ENCODE measurements around the gene TSPAN18.

The TSPAN18 gene

DNA sequence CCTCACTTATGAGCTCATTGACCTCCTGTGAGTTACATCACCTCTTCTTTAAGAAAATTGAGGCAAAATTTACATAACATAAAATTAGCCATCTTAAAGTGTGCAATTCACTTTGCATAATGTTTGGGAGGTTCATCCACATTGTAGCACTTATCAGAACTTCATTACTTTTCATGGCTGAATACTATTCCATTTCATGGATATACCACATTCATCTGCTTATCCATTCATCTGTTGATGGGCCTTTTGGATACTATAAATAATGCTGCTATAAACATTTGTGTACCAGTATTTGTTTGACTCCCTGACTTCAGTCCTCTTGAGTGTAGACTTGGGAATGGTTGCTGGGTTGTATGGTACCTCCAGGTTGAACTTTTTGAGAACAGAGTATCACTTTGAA, 120.6 kb downstream of the TSPAN18 start:
- Histone ChIP-seq H4K12ac (ENCODE audit: low read depth, low read length) (no peak overlapping the region), H3K79me2 (ENCODE audit: control insufficient read depth, insufficient read depth, low read length, poor library complexity) (no peaks in the 10 kb centered on the region), H2AFZ (ENCODE audit: insufficient read depth, low read length, poor library complexity) (no peak overlapping the region), H3K18ac (ENCODE audit: low read length) (no peak overlapping the region), H3K36me3 (ENCODE audit: control insufficient read depth in 1 of 2, insufficient read depth in 2 of 2, low read length in 2 of 2) (no peaks in the 10 kb centered on the region), H3K9me3 (ENCODE audit: insufficient read depth, low read depth, low read length) (no peaks in the 10 kb centered on the region), H3K9ac (ENCODE audit: low read length) (no peak overlapping the region), H3K23ac (ENCODE audit: low read length) (no peak overlapping the region), H2BK12ac (ENCODE audit: low read length) (no peak overlapping the region), H4K91ac (ENCODE audit: low read depth, low read length) (no peak overlapping the region), H3K4ac (ENCODE audit: low read depth, low read length) (no peak overlapping the region), H3K79me1 (ENCODE audit: low read length) (no peaks in the 10 kb centered on the region), H3K4me1 (ENCODE audit: control insufficient read depth in 1 of 2, insufficient read depth in 2 of 2, low read length in 2 of 2) (no peaks in the 10 kb centered on the region), H2BK5ac (ENCODE audit: low read depth, low read length, poor library complexity) (no peak overlapping the region), H3K27me3 (ENCODE audit: insufficient read depth, low read length) (no peaks in the 10 kb centered on the region), H2BK120ac (ENCODE audit: insufficient read depth, low read length, poor library complexity) (no peak overlapping the region), H3K4me2 (ENCODE audit: low read length) (no peak overlapping the region), H3K4me3 (ENCODE audit: low read depth, low read length) (no peak overlapping the region), H2AK5ac (ENCODE audit: low read length) (no peak overlapping the region), H3K27ac (ENCODE audit: low read depth, low read length) (no peak overlapping the region), H3K14ac (ENCODE audit: low read length) (no peak overlapping the region), H4K8ac (ENCODE audit: low read depth, low read length) (no peak overlapping the region)
- no peak for DNase-seq

DNA sequence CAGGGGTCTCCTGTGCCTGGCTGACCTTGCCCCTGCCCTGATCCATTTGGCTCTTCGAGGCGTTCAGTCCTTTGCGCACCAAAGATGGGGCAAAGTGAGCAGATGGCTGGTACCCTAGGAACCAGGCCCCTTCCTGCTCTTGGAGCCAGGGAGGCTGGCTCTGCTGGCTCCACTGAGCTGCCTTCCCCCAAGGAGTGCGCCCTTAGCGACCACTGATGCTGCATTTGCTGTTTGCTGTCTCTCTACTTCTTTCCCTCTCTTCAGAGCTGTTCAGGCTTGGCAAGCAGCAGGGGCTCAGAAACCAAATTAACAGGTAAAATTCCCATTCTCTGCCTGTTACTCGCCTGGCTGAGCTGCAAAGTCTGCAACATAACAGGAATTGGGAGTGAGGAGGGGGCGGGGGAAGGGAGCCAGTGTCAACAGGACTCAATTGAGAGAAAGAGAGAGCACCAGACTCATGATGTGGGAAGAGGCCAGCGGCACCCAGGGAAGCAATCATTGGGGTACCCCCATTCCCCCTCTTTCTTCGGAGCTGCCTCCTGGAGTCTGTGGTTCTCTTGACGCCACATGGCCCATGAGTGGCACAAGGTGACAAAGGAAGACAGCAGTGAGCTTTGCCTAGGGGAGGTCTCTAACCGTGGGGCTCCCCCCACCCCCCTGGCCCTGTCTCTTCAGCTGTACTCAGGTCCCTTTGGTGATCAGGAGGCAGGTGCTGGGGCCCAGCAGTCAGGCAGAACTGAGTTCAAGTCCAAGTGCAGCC, 121.6 kb downstream of the TSPAN18 start:
- DNase-seq = no peak
- Histone ChIP-seq H3K9me3 (ENCODE audit: insufficient read depth, low read depth, low read length) (no peaks in the 10 kb centered on the region), H2BK120ac (ENCODE audit: insufficient read depth, low read length, poor library complexity) (no peak overlapping the region), H3K23ac (ENCODE audit: low read length) (no peak overlapping the region), H2AFZ (ENCODE audit: insufficient read depth, low read length, poor library complexity) (no peak overlapping the region), H3K4ac (ENCODE audit: low read depth, low read length) (no peak overlapping the region), H4K12ac (ENCODE audit: low read depth, low read length) (no peak overlapping the region), H2AK5ac (ENCODE audit: low read length) (no peak overlapping the region), H3K4me3 (ENCODE audit: low read depth, low read length) (no peak overlapping the region), H3K79me2 (ENCODE audit: control insufficient read depth, insufficient read depth, low read length, poor library complexity) (no peaks in the 10 kb centered on the region), H3K36me3 (ENCODE audit: control insufficient read depth in 1 of 2, insufficient read depth in 2 of 2, low read length in 2 of 2) (no peaks in the 10 kb centered on the region), H3K4me2 (ENCODE audit: low read length) (no peak overlapping the region), H3K18ac (ENCODE audit: low read length) (no peak overlapping the region), H3K27me3 (ENCODE audit: insufficient read depth, low read length) (no peaks in the 10 kb centered on the region), H2BK5ac (ENCODE audit: low read depth, low read length, poor library complexity) (no peak overlapping the region), H2BK12ac (ENCODE audit: low read length) (no peak overlapping the region), H4K91ac (ENCODE audit: low read depth, low read length) (no peak overlapping the region), H3K4me1 (ENCODE audit: control insufficient read depth in 1 of 2, insufficient read depth in 2 of 2, low read length in 2 of 2) (no peaks in the 10 kb centered on the region), H3K27ac (ENCODE audit: low read depth, low read length) (no peak overlapping the region), H3K79me1 (ENCODE audit: low read length) (no peaks in the 10 kb centered on the region), H3K9ac (ENCODE audit: low read length) (no peak overlapping the region), H3K14ac (ENCODE audit: low read length) (no peak overlapping the region), H4K8ac (ENCODE audit: low read depth, low read length) (no peak overlapping the region)
- no CpG with 5 or more reads among the region's 11 CpGs for WGBS (ENCODE audit: extremely low coverage, insufficient coverage, insufficient read length)

DNA sequence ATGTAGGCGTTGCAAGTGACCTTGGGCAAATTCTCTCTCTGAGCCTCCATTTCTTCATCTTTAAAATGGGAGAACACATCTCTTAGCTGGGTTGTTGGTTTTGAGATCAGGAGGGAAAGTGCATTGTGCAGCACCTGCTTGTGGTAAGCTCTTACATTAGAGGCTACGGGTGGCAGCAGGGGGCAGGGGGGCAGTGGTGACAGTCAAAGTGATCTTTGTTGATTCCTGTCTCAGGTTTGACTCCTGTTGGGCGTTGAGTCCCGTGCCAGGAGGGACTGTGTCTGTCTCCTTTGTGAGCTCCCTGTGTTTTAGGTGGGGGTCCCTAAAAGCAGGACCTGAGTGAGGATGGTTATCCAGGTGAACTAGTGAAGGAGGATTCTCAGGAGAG, 122.2 kb downstream of the TSPAN18 start:
- H3K4me1 ChIP-seq (ENCODE audit: control insufficient read depth in 1 of 2, insufficient read depth in 2 of 2, low read length in 2 of 2) = no peaks in the 10 kb centered on the region
- no peak overlapping the region for H4K12ac ChIP-seq (ENCODE audit: low read depth, low read length)
- H3K36me3 ChIP-seq (ENCODE audit: control insufficient read depth in 1 of 2, insufficient read depth in 2 of 2, low read length in 2 of 2) = no peaks in the 10 kb centered on the region
- no peaks in the 10 kb centered on the region for H3K27me3 ChIP-seq (ENCODE audit: insufficient read depth, low read length)
- DNase-seq = no peak
- H2AFZ ChIP-seq (ENCODE audit: insufficient read depth, low read length, poor library complexity) = no peak overlapping the region
- H2BK120ac ChIP-seq (ENCODE audit: insufficient read depth, low read length, poor library complexity) = no peak overlapping the region
- WGBS (ENCODE audit: extremely low coverage, insufficient coverage, insufficient read length) = no CpG with 5 or more reads among the region's 4 CpGs
- H3K79me1 ChIP-seq (ENCODE audit: low read length) = no peaks in the 10 kb centered on the region
- H3K27ac ChIP-seq (ENCODE audit: low read depth, low read length) = no peak overlapping the region
- no peak overlapping the region for H3K9ac ChIP-seq (ENCODE audit: low read length)
- H3K79me2 ChIP-seq (ENCODE audit: control insufficient read depth, insufficient read depth, low read length, poor library complexity) = no peaks in the 10 kb centered on the region
- H4K8ac ChIP-seq (ENCODE audit: low read depth, low read length) = no peak overlapping the region
- H2BK5ac ChIP-seq (ENCODE audit: low read depth, low read length, poor library complexity) = no peak overlapping the region
- no peak overlapping the region for H2AK5ac ChIP-seq (ENCODE audit: low read length)
- no peak overlapping the region for H3K23ac ChIP-seq (ENCODE audit: low read length)
- H2BK12ac ChIP-seq (ENCODE audit: low read length) = no peak overlapping the region
- H3K14ac ChIP-seq (ENCODE audit: low read length) = no peak overlapping the region
- H3K4me2 ChIP-seq (ENCODE audit: low read length) = no peak overlapping the region
- no peak overlapping the region for H4K91ac ChIP-seq (ENCODE audit: low read depth, low read length)
- no peak overlapping the region for H3K18ac ChIP-seq (ENCODE audit: low read length)
- H3K4me3 ChIP-seq (ENCODE audit: low read depth, low read length) = no peak overlapping the region
- H3K9me3 ChIP-seq (ENCODE audit: insufficient read depth, low read depth, low read length) = no peaks in the 10 kb centered on the region
- H3K4ac ChIP-seq (ENCODE audit: low read depth, low read length) = no peak overlapping the region

DNA sequence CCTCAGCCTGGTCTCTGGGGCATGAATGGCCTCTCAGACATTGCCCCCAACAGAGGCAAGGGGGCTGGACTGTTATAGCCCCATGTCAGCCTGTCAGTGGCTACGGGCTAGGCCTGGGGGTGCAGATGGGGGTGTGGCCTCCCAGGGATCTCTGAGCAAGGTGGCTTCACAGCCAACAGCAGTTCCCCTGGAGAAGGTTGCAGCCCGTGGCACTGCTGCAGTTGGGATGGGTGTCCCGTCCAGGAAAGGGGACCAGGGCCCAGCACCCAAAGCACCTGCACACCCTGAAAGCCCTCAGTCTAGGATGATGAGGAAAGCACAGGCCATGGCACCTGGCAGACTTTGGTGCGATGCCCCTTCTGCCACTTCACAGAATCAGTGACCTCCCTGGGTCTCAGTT, 122.7 kb downstream of the TSPAN18 start:
- no peaks in the 10 kb centered on the region for H3K79me2 ChIP-seq (ENCODE audit: control insufficient read depth, insufficient read depth, low read length, poor library complexity)
- H3K14ac ChIP-seq (ENCODE audit: low read length) = no peak overlapping the region
- DNase-seq = no peak
- no peak overlapping the region for H3K4me2 ChIP-seq (ENCODE audit: low read length)
- H2BK120ac ChIP-seq (ENCODE audit: insufficient read depth, low read length, poor library complexity) = no peak overlapping the region
- no peak overlapping the region for H4K8ac ChIP-seq (ENCODE audit: low read depth, low read length)
- no peak overlapping the region for H2BK12ac ChIP-seq (ENCODE audit: low read length)
- H3K27me3 ChIP-seq (ENCODE audit: insufficient read depth, low read length) = no peaks in the 10 kb centered on the region
- H2AFZ ChIP-seq (ENCODE audit: insufficient read depth, low read length, poor library complexity) = no peak overlapping the region
- no peak overlapping the region for H3K23ac ChIP-seq (ENCODE audit: low read length)
- no peak overlapping the region for H3K27ac ChIP-seq (ENCODE audit: low read depth, low read length)
- H3K36me3 ChIP-seq (ENCODE audit: control insufficient read depth in 1 of 2, insufficient read depth in 2 of 2, low read length in 2 of 2) = no peaks in the 10 kb centered on the region
- H3K18ac ChIP-seq (ENCODE audit: low read length) = no peak overlapping the region
- no peaks in the 10 kb centered on the region for H3K9me3 ChIP-seq (ENCODE audit: insufficient read depth, low read depth, low read length)
- no peaks in the 10 kb centered on the region for H3K4me1 ChIP-seq (ENCODE audit: control insufficient read depth in 1 of 2, insufficient read depth in 2 of 2, low read length in 2 of 2)
- no peak overlapping the region for H2AK5ac ChIP-seq (ENCODE audit: low read length)
- H3K4me3 ChIP-seq (ENCODE audit: low read depth, low read length) = no peak overlapping the region
- H3K4ac ChIP-seq (ENCODE audit: low read depth, low read length) = no peak overlapping the region
- H2BK5ac ChIP-seq (ENCODE audit: low read depth, low read length, poor library complexity) = no peak overlapping the region
- no CpG with 5 or more reads among the region's 4 CpGs for WGBS (ENCODE audit: extremely low coverage, insufficient coverage, insufficient read length)
- no peaks in the 10 kb centered on the region for H3K79me1 ChIP-seq (ENCODE audit: low read length)
- no peak overlapping the region for H4K91ac ChIP-seq (ENCODE audit: low read depth, low read length)
- H4K12ac ChIP-seq (ENCODE audit: low read depth, low read length) = no peak overlapping the region
- H3K9ac ChIP-seq (ENCODE audit: low read length) = no peak overlapping the region
